H1 (cell line): ENCODE measurements around the gene IL5. TPM values are rescaled to one million over a fixed set of nuclear protein-coding genes. Genes with fewer than 3 reads are reported as not detected.

Experiments
- CBX5 ChIP-seq: fragments of 300-800, 300-1000 bp; sonication (generic); IDR thresholded peaks from 2 replicates; pipeline ENCODE4 v1.7.1; 2016; ENCODE audit warnings: antibody characterized with exemption, low read length, low read depth
- HDAC2 ChIP-seq, 2 experiments: fragments of 300-600 bp in 1 of 2; sonication (generic) in 1 of 2; IDR thresholded peaks; 2 replicates each; pipeline ENCODE4 v1.6.1; 2011 to 2012; ENCODE audit warnings: low read depth in 2 of 2, low read length in 2 of 2, mild to moderate bottlenecking in 2 of 2, moderate library complexity in 2 of 2, borderline replicate concordance in 1 of 2, inconsistent platforms in 1 of 2
- KDM4A ChIP-seq: IDR thresholded peaks from one replicate; pipeline ENCODE4 v1.7.1; 2012; ENCODE audit warnings: low read depth, mild to moderate bottlenecking, moderate library complexity, low read length, inconsistent platforms; ENCODE audit not compliant: severe bottlenecking
- POLR2A ChIP-seq, 2 experiments: IDR thresholded peaks; 1 replicate in 1 of 2; 2 replicates in 1 of 2; pipeline ENCODE4 v1.6.1; 2011; ENCODE audit warnings: low read depth in 2 of 2, low read length in 2 of 2, mild to moderate bottlenecking in 2 of 2; ENCODE audit errors: control extremely low read depth in 1 of 2
- RXRA ChIP-seq: IDR thresholded peaks from 2 replicates; pipeline ENCODE4 v1.6.1; 2011; ENCODE audit warnings: low read depth, mild to moderate bottlenecking, low read length, moderate library complexity; ENCODE audit not compliant: insufficient read depth
- SIX5 ChIP-seq: IDR thresholded peaks from 2 replicates; pipeline ENCODE4 v1.6.1; 2011; ENCODE audit warnings: mild to moderate bottlenecking, low read depth, low read length
- SP1 ChIP-seq: IDR thresholded peaks from 2 replicates; pipeline ENCODE4 v1.6.1; 2011; ENCODE audit warnings: low read depth, low read length
- SP4 ChIP-seq: IDR thresholded peaks from 2 replicates; pipeline ENCODE4 v1.6.1; 2012; ENCODE audit warnings: low read length, inconsistent platforms
- TAF1 ChIP-seq: IDR thresholded peaks from 2 replicates; pipeline ENCODE4 v1.6.1; 2011; ENCODE audit warnings: mild to moderate bottlenecking, low read depth, low read length
- polyA plus RNA-seq, 7 experiments: library from polyadenylated mRNA; depleted of rRNA in 3 of 7; stranded (reverse) in 5 of 7; unstranded in 2 of 7; fragments of >200 nt in 5 of 7; fragments of 200-250 nt in 2 of 7; gene quantifications; 1 replicate in 5 of 7; 2 replicates in 1 of 7; 4 replicates in 1 of 7; pipeline versions ENCODE4 v1.2.1 to v1.2.3, GENCODE V29; 2011 to 2013; ENCODE audit warnings: missing spikeins in 2 of 7, mixed read lengths in 2 of 7
- total RNA-seq: library from RNA; stranded (reverse); fragmentation: NEBNext Ultra II Directional; extraction: Animal tissue kit (Norgen Biotek cat#: 25700); gene quantifications from 2 replicates; pipeline ENCODE4 v1.2.1, GENCODE V29; 2021
- TF ChIP-seq, protein P1 (sequence below): fragments of 300-600 bp; sonication (generic); IDR thresholded peaks from 2 replicates; pipeline ENCODE4 v1.7.1; 2012; ENCODE audit warnings: low read length, moderate library complexity, mild to moderate bottlenecking, inconsistent platforms; ENCODE audit not compliant: insufficient replicate concordance
- TF ChIP-seq, protein P2 (sequence below): IDR thresholded peaks from 2 replicates; pipeline ENCODE4 v1.6.1; 2012; ENCODE audit warnings: inconsistent platforms

IL5 gene
- total and polyA plus RNA-seq, 2 of the 8 experiments (the other 6 are each of a cell fraction or from before 2014, with no cell fraction given): not detected

DNA sequence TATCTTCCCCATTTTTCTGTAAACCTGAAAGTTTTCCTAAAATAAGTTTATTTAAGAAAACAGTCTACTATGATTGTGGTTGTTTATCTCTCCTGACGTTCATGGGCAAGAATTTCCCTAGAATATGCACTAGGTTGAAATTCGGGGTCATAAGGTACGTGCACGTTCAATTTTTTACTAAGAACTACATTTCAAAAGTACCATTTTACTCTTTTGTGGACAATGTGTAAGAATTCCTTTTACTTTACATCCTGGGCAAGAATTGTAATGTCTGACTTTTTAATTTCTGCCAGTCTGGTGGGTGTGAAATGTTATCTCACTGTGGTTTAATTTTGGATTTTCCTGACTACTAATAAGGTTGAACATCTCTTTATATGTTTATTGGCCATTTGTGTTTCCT, 12.4 kb downstream of the IL5 start (continued):
- TF ChIP-seq CBX5: no peak
- no peak for TF ChIP-seq SP4
- TF ChIP-seq KDM4A: no peak
- TF ChIP-seq RXRA: no peak
- TF ChIP-seq, protein P1, sequence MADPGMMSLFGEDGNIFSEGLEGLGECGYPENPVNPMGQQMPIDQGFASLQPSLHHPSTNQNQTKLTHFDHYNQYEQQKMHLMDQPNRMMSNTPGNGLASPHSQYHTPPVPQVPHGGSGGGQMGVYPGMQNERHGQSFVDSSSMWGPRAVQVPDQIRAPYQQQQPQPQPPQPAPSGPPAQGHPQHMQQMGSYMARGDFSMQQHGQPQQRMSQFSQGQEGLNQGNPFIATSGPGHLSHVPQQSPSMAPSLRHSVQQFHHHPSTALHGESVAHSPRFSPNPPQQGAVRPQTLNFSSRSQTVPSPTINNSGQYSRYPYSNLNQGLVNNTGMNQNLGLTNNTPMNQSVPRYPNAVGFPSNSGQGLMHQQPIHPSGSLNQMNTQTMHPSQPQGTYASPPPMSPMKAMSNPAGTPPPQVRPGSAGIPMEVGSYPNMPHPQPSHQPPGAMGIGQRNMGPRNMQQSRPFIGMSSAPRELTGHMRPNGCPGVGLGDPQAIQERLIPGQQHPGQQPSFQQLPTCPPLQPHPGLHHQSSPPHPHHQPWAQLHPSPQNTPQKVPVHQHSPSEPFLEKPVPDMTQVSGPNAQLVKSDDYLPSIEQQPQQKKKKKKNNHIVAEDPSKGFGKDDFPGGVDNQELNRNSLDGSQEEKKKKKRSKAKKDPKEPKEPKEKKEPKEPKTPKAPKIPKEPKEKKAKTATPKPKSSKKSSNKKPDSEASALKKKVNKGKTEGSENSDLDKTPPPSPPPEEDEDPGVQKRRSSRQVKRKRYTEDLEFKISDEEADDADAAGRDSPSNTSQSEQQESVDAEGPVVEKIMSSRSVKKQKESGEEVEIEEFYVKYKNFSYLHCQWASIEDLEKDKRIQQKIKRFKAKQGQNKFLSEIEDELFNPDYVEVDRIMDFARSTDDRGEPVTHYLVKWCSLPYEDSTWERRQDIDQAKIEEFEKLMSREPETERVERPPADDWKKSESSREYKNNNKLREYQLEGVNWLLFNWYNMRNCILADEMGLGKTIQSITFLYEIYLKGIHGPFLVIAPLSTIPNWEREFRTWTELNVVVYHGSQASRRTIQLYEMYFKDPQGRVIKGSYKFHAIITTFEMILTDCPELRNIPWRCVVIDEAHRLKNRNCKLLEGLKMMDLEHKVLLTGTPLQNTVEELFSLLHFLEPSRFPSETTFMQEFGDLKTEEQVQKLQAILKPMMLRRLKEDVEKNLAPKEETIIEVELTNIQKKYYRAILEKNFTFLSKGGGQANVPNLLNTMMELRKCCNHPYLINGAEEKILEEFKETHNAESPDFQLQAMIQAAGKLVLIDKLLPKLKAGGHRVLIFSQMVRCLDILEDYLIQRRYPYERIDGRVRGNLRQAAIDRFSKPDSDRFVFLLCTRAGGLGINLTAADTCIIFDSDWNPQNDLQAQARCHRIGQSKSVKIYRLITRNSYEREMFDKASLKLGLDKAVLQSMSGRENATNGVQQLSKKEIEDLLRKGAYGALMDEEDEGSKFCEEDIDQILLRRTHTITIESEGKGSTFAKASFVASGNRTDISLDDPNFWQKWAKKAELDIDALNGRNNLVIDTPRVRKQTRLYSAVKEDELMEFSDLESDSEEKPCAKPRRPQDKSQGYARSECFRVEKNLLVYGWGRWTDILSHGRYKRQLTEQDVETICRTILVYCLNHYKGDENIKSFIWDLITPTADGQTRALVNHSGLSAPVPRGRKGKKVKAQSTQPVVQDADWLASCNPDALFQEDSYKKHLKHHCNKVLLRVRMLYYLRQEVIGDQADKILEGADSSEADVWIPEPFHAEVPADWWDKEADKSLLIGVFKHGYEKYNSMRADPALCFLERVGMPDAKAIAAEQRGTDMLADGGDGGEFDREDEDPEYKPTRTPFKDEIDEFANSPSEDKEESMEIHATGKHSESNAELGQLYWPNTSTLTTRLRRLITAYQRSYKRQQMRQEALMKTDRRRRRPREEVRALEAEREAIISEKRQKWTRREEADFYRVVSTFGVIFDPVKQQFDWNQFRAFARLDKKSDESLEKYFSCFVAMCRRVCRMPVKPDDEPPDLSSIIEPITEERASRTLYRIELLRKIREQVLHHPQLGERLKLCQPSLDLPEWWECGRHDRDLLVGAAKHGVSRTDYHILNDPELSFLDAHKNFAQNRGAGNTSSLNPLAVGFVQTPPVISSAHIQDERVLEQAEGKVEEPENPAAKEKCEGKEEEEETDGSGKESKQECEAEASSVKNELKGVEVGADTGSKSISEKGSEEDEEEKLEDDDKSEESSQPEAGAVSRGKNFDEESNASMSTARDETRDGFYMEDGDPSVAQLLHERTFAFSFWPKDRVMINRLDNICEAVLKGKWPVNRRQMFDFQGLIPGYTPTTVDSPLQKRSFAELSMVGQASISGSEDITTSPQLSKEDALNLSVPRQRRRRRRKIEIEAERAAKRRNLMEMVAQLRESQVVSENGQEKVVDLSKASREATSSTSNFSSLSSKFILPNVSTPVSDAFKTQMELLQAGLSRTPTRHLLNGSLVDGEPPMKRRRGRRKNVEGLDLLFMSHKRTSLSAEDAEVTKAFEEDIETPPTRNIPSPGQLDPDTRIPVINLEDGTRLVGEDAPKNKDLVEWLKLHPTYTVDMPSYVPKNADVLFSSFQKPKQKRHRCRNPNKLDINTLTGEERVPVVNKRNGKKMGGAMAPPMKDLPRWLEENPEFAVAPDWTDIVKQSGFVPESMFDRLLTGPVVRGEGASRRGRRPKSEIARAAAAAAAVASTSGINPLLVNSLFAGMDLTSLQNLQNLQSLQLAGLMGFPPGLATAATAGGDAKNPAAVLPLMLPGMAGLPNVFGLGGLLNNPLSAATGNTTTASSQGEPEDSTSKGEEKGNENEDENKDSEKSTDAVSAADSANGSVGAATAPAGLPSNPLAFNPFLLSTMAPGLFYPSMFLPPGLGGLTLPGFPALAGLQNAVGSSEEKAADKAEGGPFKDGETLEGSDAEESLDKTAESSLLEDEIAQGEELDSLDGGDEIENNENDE: no peak
- no peak for TF ChIP-seq SIX5
- TF ChIP-seq SP1: no peak
- TF ChIP-seq, protein P2, sequence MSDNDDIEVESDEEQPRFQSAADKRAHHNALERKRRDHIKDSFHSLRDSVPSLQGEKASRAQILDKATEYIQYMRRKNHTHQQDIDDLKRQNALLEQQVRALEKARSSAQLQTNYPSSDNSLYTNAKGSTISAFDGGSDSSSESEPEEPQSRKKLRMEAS: no peak
- no peak for TF ChIP-seq HDAC2 (IDR thresholded peaks at IDR 0.05; ENCODE audit: borderline replicate concordance in 1 of 2, low read depth in 2 of 2, low read length in 2 of 2)
- TF ChIP-seq TAF1: no peak
- no peak for TF ChIP-seq POLR2A (IDR thresholded peaks at IDR 0.05; ENCODE audit: control extremely low read depth in 1 of 2, low read depth in 2 of 2, low read length in 2 of 2)
- TF ChIP-seq, all 59 proteins: peak for 0
